HG03457 (cell line): Measurements from ENCODE around the gene PHACTR1.

ENCODE experiments used
- ATAC-seq: cut with Tn5 transposase; IDR thresholded peaks from one replicate; pipeline ENCODE4 v1.9.1; 2021; ENCODE audit warnings: moderate number of reproducible peaks; ENCODE audit not compliant: unreplicated experiment

The PHACTR1 gene

GRCh38 chr6:12892151-12892550, 175.6 kb downstream of the PHACTR1 start:
- no peak for ATAC-seq

DNA sequence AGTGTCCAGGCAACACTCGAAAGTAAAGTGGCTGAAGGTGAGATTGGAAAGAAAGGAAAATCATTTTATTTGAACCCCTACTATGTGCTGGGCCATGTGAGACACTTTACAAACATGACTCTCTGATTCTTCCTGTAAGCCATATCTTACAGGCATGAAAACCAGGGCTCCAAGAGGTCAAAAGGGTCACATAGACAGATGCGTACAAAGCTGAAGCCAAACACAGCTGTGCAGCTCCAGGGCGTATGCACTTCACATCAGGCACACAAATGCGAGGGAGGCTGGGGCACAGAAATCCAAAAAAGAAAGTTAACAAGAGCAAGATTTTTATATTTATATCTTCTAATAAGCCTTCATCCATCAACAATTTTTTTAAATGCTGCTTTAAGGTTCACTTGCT, 176.5 kb downstream of the PHACTR1 start:
- no peak for ATAC-seq

DNA sequence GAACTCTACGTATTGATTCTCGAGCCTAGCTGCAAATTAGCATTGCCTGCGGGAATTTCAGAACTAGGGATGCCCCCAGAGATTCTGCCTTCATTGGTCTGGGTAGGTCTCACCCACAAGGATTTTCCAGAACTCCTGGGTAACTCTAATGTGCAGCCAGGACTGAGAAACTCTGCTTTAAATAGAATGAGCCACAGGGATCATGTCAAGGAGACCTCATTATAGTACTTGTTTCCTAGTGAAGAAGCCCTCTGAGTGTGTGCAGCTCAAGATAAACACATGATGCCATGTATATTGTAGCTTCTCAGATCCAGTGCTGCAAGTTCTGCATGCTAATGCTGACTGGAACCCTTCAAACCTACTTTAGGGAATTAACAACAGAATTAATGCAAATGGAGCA, 179.2 kb downstream of the PHACTR1 start:
- no peak for ATAC-seq

DNA sequence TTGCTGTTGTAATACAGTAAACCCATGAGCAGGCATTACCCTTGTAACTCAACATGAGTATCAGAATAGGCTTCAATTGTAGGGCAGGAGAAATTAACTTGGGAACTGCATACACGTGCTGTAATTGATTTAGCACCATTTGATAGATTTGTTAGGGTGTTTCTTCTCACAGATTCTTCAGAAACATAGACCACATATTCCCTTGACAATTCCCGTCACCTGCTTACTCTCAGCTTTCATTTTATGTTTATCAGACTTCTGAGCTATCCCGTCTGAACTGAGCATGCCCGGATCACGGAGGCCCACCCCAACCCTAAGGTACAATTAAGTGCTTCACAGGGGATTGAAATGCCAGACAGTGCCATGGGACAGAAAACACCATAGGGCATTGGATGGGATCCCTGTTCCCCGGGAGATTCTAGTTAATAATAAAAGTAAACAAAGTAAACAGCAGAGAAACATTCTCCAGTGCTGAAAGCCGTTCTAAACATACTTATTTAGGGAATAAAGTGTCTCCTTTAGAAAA, 179.7 kb downstream of the PHACTR1 start:
- ATAC-seq, result no peak

GRCh38 chr6:12898603-12899002, 182.0 kb downstream of the PHACTR1 start:
- ATAC-seq, result no peak

GRCh38 chr6:12899046-12899833, 182.7 kb downstream of the PHACTR1 start:
- no peak for ATAC-seq

GRCh38 chr6:12903246-12903645, 186.7 kb downstream of the PHACTR1 start:
- no peak for ATAC-seq

- ATAC-seq, result no peak
Measured at GRCh38 chr6:12909833-12910232, 193.3 kb downstream of the PHACTR1 start.

DNA sequence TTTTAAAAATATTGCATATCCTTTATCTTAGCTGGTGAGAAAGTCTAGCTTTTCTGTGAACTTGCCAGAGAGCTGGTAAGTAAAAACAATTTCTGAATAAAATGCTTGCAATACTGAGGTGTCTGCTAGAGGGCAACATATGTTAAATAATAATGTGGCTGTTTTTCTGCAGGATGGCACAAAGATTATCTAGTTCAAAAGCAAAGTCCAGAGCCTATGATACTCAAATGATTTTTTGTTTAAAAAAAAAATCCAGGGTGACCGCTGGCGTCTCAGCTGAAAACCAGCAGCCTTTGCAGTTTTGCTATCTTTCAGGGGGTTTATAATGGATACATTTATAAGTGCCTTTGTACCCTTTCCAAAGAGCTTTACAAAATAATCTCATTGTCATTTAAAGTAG, 194.9 kb downstream of the PHACTR1 start:
- ATAC-seq, result no peak

DNA sequence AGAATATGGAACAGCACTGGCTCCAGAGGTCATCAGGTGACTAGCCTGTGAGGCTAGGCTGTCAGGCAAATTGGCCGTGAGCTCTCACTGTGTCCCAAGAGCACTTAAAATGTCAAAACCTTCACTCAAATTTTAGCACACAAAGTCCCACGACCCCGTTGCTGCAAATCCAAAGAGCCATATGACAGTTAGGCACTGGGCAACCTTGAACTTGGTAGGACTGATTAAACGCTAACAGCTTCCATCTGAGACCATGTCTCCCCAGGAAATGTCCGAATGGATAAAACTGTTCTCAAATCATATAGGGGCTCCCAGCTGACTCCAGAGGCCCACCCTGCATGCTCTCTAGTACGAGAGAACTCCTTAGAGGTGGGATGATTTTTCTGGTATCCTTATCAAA, 196.6 kb downstream of the PHACTR1 start:
- ATAC-seq, result no peak

- no peak for ATAC-seq
Measured at GRCh38 chr6:12916006-12916405, 199.4 kb downstream of the PHACTR1 start.

DNA sequence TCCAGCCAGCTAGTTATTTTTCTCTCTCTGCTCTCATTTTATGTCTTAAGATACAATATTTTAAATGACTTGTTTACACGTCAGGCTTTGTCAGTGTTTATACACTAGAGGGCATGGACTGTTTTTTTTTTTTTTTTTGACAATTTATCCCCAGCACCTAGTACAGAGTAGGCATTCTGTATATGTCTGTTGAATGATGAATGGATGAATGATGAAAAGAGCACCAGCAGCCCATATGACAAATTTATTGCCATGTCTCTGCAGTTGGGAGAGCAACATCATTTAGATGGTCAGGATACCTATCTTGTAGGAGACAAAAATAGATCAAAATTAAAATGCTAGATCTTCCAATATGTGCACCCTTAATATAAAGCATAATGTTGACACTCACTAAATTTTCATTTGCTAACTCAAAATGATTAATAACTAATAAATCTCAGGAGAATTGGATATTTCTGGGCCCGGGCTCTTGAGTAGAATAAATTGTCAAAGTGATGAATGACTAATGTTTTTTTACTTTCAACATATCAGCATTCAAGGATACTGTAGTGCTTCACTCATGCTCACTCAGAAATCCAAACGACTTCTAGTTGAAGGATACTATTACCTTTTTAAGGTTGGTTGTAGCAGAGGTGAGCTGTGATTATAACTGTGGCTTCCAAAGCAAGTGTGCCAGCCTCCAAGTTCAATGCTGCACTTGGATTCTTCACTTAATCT, 200.0 kb downstream of the PHACTR1 start:
- ATAC-seq, result no peak

GRCh38 chr6:12921467-12921866, 204.9 kb downstream of the PHACTR1 start:
- no peak for ATAC-seq

- no peak for ATAC-seq
Measured at GRCh38 chr6:12923644-12924235, 207.2 kb downstream of the PHACTR1 start.

GRCh38 chr6:12924911-12925310, 208.3 kb downstream of the PHACTR1 start:
- no peak for ATAC-seq

DNA sequence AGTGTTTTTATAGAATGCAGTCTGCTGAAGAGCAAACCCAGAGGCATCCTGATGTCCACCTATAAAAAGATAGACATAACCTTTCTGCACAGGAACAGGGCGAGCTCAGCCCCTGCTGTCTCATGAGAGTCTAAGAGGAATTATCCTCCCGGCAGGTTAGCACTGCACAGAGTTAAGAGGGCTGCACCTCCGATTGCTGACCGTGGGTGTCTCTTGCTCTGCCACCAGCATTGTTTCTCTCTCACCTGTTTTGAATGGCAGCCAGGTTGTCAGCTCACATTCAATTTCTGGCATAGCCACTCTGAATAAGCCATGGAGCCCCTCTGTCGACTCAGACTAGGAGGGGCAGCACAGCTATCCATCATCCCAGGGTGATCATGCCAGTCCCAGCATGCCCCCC, 211.2 kb downstream of the PHACTR1 start:
- ATAC-seq, result no peak

- ATAC-seq, result no peak
Measured at GRCh38 chr6:12929678-12930077, 213.1 kb downstream of the PHACTR1 start.

DNA sequence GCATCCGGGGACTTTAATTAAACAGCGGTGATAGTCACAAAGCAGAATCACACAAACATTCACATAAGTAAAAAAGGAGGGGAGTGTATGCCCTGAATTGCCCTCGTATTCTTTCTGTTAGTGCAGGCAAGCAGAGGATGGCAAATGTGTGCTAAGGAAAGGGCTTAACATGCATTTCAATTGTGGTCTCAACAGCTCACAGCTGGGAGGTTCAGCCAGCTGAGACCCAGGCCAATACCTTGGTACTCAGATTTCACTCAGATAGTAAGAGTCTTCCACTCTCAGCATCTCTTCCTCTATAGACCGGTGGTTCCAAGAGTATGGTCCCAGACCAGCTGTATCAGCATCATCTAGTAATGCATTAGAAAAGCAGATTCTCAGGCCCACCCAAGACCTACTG, 215.1 kb downstream of the PHACTR1 start:
- ATAC-seq, result no peak

DNA sequence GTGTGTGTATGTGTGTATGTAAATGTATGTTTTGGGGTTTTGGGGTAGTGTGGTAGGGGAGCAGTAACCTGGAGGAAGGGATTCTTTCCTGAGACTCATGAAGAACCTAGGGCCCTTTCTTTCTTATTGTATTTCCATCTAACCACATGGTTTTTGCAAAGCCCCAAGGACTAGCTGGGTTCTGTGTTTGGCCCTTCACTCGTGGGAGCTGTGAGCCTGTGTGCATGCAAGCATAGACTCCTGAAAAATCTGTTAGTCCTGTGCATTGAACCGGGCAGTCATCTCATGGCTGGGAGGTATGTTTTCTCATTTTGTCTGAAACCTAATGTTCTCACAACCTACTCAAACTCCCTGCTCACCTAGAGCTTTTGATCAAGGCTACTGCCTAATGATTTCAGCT, 219.1 kb downstream of the PHACTR1 start:
- no peak for ATAC-seq

DNA sequence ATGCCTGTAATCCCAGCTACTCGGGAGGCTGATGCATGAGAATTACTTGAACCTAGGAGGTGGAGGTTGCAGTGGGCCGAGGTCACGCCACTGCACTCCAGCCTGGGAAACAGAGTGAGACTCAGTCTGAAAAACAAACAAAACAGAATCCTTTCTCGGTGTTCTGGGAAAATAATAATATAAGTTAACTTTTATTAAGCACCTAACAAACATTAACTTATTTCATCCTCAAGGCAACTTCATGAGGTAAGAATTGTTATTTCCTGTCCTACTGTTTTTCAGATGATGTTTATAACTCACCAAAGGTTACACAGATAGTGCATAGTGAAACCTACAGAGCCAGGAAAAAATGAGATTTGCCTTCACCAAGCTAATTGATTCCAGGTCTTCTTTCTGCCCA, 221.4 kb downstream of the PHACTR1 start:
- ATAC-seq, result no peak

- no peak for ATAC-seq
Measured at GRCh38 chr6:12939314-12939713, 222.7 kb downstream of the PHACTR1 start.

DNA sequence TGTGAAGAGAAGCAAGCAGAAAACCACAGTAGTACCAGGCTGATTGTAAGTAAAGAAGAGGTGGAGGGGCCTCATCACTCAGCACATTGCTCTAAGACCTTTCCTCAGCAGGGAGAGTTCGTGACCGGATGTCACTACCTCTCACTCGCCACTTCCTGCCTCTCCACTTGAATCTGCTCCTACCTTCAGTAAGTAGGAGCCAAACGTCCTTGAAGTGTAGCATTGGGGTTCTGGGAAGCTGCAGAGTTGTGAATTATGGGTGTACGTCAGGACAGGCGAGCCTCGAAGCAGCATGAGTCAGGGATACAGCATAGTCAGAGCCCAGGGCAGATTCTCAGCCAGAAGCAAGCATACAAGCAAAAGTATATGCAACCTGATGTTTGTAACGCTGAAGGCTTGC, 224.9 kb downstream of the PHACTR1 start:
- no peak for ATAC-seq
